SK-N-SH (cell line): ENCODE measurements around the gene MBNL2. TPM values are rescaled to one million over a fixed set of nuclear protein-coding genes. Genes with fewer than 3 reads are reported as not detected.
A peak's percentile ranks its signal among the peaks of the same experiment; 100 is the strongest.

ENCODE experiments used
- CTCF ChIA-PET: fragments of 300-600, 350-600 bp; formaldehyde crosslinking; extraction: SDS; loops from one replicate; lab custom pipeline; 2021; lab: Yijun Ruan, JAX
- POLR2A ChIA-PET: fragments of 350-600 bp; sonication (Branson Sonifier 250); formaldehyde crosslinking; extraction: SDS; loops from one replicate; lab custom pipeline; 2020; ENCODE audit warnings: antibody characterized with exemption, inconsistent platforms; lab: Yijun Ruan, JAX
- DNase-seq: peaks from one replicate; pipeline ENCODE4 v3.0.0; 2012
- H2AFZ ChIP-seq: fragments of 200-600 bp; sonication (generic); 2 replicates; pipeline ENCODE4 v1.8.1; 2016; ENCODE audit warnings: antibody characterized with exemption, mild to moderate bottlenecking, low read depth
- H3F3A ChIP-seq: fragments of 200-600 bp; sonication (generic); replicated peaks from 2 replicates; pipeline ENCODE3; 2016; ENCODE audit warnings: antibody characterized with exemption, mild to moderate bottlenecking; ENCODE audit not compliant: insufficient read depth
- H3K27ac ChIP-seq, 2 experiments: fragments of 200-500 bp in 1 of 2; fragments of 200-600 bp in 1 of 2; sonication (Bioruptor generic) in 1 of 2; sonication (generic), shearing (Covaris generic) in 1 of 2; 2 replicates each; pipeline versions ENCODE4 v1.5.1 to v1.6.1; 2014 to 2016; ENCODE audit warnings: low read depth in 2 of 2, inconsistent platforms in 1 of 2, low read length in 1 of 2, mild to moderate bottlenecking in 1 of 2, mixed read lengths in 1 of 2
- H3K27me3 ChIP-seq: fragments of 200-600 bp; sonication (generic), shearing (Covaris generic); 2 replicates; pipeline ENCODE4 v1.6.1; 2016; ENCODE audit warnings: mixed run types; ENCODE audit not compliant: insufficient read depth
- H3K36me3 ChIP-seq, 2 experiments: fragments of 200-500 bp in 1 of 2; fragments of 200-600 bp in 1 of 2; sonication (Bioruptor generic) in 1 of 2; sonication (generic) in 1 of 2; replicated peaks in 1 of 2; 2 replicates each; pipeline versions ENCODE3 to v1.5.1; 2014 to 2016; ENCODE audit warnings: low read length in 1 of 2, mild to moderate bottlenecking in 1 of 2; ENCODE audit not compliant: insufficient read depth in 2 of 2, control insufficient read depth in 1 of 2
- H3K4me1 ChIP-seq, 2 experiments: fragments of 200-500 bp in 1 of 2; fragments of 200-600 bp in 1 of 2; sonication (Bioruptor generic) in 1 of 2; sonication (generic), shearing (Covaris generic) in 1 of 2; 2 replicates each; pipeline versions ENCODE4 v1.5.1 to v1.6.1; 2014 to 2016; ENCODE audit warnings: low read depth in 1 of 2, low read length in 1 of 2, mixed run types in 1 of 2; ENCODE audit not compliant: insufficient read depth in 2 of 2, control insufficient read depth in 1 of 2
- H3K4me2 ChIP-seq: fragments of 200-600 bp; sonication (generic), shearing (Covaris generic); 2 replicates; pipeline ENCODE4 v1.6.1; 2017; ENCODE audit warnings: mixed run types
- H3K4me3 ChIP-seq, 2 experiments: fragments of 200-500 bp in 1 of 2; fragments of 200-600 bp in 1 of 2; sonication (Bioruptor generic) in 1 of 2; sonication (generic), shearing (Covaris generic) in 1 of 2; 2 replicates each; pipeline versions ENCODE4 v1.5.1 to v1.8.1; 2014 to 2016; ENCODE audit warnings: low read depth in 2 of 2, inconsistent platforms in 1 of 2, low read length in 1 of 2, mild to moderate bottlenecking in 1 of 2, mixed read lengths in 1 of 2, moderate library complexity in 1 of 2
- H3K79me2 ChIP-seq: fragments of 200-600 bp; sonication (generic); 2 replicates; pipeline ENCODE4 v1.8.1; 2017; ENCODE audit warnings: mild to moderate bottlenecking; ENCODE audit not compliant: insufficient read depth
- H3K9ac ChIP-seq: fragments of 200-600 bp; sonication (generic); 2 replicates; pipeline ENCODE4 v1.6.1; 2017; ENCODE audit warnings: mixed run types
- H3K9me2 ChIP-seq: fragments of 200-600 bp; sonication (generic); 2 replicates; pipeline ENCODE4 v1.6.1; 2017; ENCODE audit warnings: mixed run types
- H3K9me3 ChIP-seq: fragments of 200-600 bp; sonication (generic); 2 replicates; pipeline ENCODE4 v1.6.1; 2017; ENCODE audit warnings: mixed run types, mild to moderate bottlenecking, moderate library complexity
- H4K20me1 ChIP-seq: fragments of 200-600 bp; sonication (generic); 2 replicates; pipeline ENCODE4 v1.6.1; 2017; ENCODE audit warnings: mild to moderate bottlenecking, mixed run types; ENCODE audit not compliant: insufficient read depth
- CHD2 ChIP-seq: fragments of 150-350 bp; IDR thresholded peaks from 2 replicates; pipeline ENCODE4 v1.6.1; 2018; ENCODE audit warnings: low read length; ENCODE audit not compliant: partially characterized antibody
- ELF1 ChIP-seq: IDR thresholded peaks from 2 replicates; pipeline ENCODE4 v1.4.0; 2012
- EZH2phosphoT487 ChIP-seq: fragments of 200-600 bp; sonication (generic); IDR thresholded peaks from 2 replicates; pipeline ENCODE4 v1.6.1; 2017; ENCODE audit warnings: low read depth, mixed run types, mild to moderate bottlenecking, antibody characterized with exemption, moderate library complexity, borderline replicate concordance
- FOSL2 ChIP-seq: IDR thresholded peaks from 2 replicates; pipeline ENCODE4 v1.4.0; 2012; ENCODE audit warnings: low read depth, mild to moderate bottlenecking, moderate library complexity, borderline replicate concordance
- FOXJ3 ChIP-seq: sonication (generic); formaldehyde crosslinking; IDR thresholded peaks from 2 replicates; pipeline ENCODE4 v1.5.1; 2020; ENCODE audit warnings: mild to moderate bottlenecking, missing genetic modification reagents
- FOXM1 ChIP-seq: IDR thresholded peaks from 2 replicates; pipeline ENCODE4 v1.4.0; 2012; ENCODE audit warnings: low read depth, mild to moderate bottlenecking
- GABPA ChIP-seq: IDR thresholded peaks from 2 replicates; pipeline ENCODE4 v1.4.0; 2012; ENCODE audit warnings: low read depth, mild to moderate bottlenecking
- GATA2 ChIP-seq: sonication (generic); formaldehyde crosslinking; IDR thresholded peaks from 2 replicates; pipeline ENCODE4 v1.5.0; 2020; ENCODE audit warnings: mild to moderate bottlenecking, missing genetic modification reagents
- IRF3 ChIP-seq: fragments of 150-350 bp; IDR thresholded peaks from 2 replicates; pipeline ENCODE4 v1.6.1; 2016; ENCODE audit warnings: mild to moderate bottlenecking, low read depth, low read length
- JUND ChIP-seq: IDR thresholded peaks from 2 replicates; pipeline ENCODE4 v1.4.0; 2012
- MEF2A ChIP-seq: IDR thresholded peaks from 2 replicates; pipeline ENCODE4 v1.4.0; 2012; ENCODE audit warnings: low read depth, borderline replicate concordance
- RCOR1 ChIP-seq: fragments of 150-350 bp; IDR thresholded peaks from 2 replicates; pipeline ENCODE4 v1.6.1; 2017; ENCODE audit warnings: antibody characterized with exemption, low read length
- RFX5 ChIP-seq: IDR thresholded peaks from 2 replicates; pipeline ENCODE4 v1.6.1; 2012; ENCODE audit warnings: mild to moderate bottlenecking, improper control_type of control experiment, low read length
- RXRA ChIP-seq: IDR thresholded peaks from 2 replicates; pipeline ENCODE4 v1.4.0; 2012; ENCODE audit warnings: low read depth, mild to moderate bottlenecking, borderline replicate concordance
- SIN3A ChIP-seq: IDR thresholded peaks from 2 replicates; pipeline ENCODE4 v1.6.1; 2012; ENCODE audit warnings: low read depth, mild to moderate bottlenecking, low read length, moderate library complexity, borderline replicate concordance
- USF1 ChIP-seq: IDR thresholded peaks from 2 replicates; pipeline ENCODE4 v1.4.0; 2012; ENCODE audit warnings: low read depth, borderline replicate concordance
- USF2 ChIP-seq: fragments of 150-350 bp; IDR thresholded peaks from 2 replicates; pipeline ENCODE4 v1.6.1; 2017; ENCODE audit warnings: antibody characterized with exemption, low read length, low read depth, borderline replicate concordance
- YY1 ChIP-seq: IDR thresholded peaks from 2 replicates; pipeline ENCODE4 v1.4.0; 2012; ENCODE audit warnings: low read depth, mild to moderate bottlenecking
- WGBS: methylation state at CpG from one replicate; pipeline ENCODE4 v1.1.6; 2017; ENCODE audit warnings: low lambda C conversion rate; 5-methylcytosine and 5-hydroxymethylcytosine counted together
- polyA plus RNA-seq, 3 experiments: library from polyadenylated mRNA; depleted of rRNA; stranded (reverse); fragments of >200 nt; gene quantifications; 2 replicates each; pipeline ENCODE4 v1.2.3, GENCODE V29; 2012
- TF ChIP-seq, protein P1 (sequence below): fragments of 200-600 bp; sonication (generic); IDR thresholded peaks from 2 replicates; pipeline ENCODE4 v1.6.1; 2017; ENCODE audit warnings: antibody characterized with exemption, mild to moderate bottlenecking, moderate library complexity

The MBNL2 gene
- polyA plus RNA-seq, 1 of the 3 experiments (the other 2 are of a cell fraction): 24.5 TPM

- Histone ChIP-seq H3K79me2 (peaks cover 25% of the 10 kb centered on the region), H3K27me3 (no peaks in the 10 kb centered on the region), H3K4me1 (peaks cover 5 to 12% of the 10 kb centered on the region in 2 experiments; a peak in 3 of 4 replicates), H3K27ac (peak overlapping the region in 1 of 2 experiments; percentile 99; a peak in 2 of 4 replicates), H3K4me3 (peak overlapping the region in 1 of 2 experiments; percentile 87; a peak in 2 of 4 replicates), H3K9ac (no peak overlapping the region), H3K36me3 (no peaks in the 10 kb centered on the region), H3K9me3 (no peaks in the 10 kb centered on the region), H4K20me1 (peaks cover 8% of the 10 kb centered on the region; the same call in 1 of the 2 replicates), H3K4me2 (peak overlapping the region; percentile 74), H3F3A (peaks cover 3% of the 10 kb centered on the region), H2AFZ (no peak overlapping the region), H3K9me2 (no peaks in the 10 kb centered on the region)
- no peak for DNase-seq
- WGBS: 74% methylated on average over 4 of the region's 4 CpGs
- POLR2A ChIA-PET: no interaction called here
- no peak for TF ChIP-seq ELF1
- TF ChIP-seq IRF3: no peak
- no peak for TF ChIP-seq CHD2
- TF ChIP-seq, all 33 proteins: peak for 0
- CTCF ChIA-PET: interaction anchor here (0.8 to 1.4 kb wide), 6 partner anchors 24 to 473 kb away, joined by 3 read pairs; no protein-coding TSS in a partner anchor
Observed at GRCh38 chr13:97431171-97431764, 209.1 kb downstream of the MBNL2 start.

- Histone ChIP-seq H3K4me1 (peaks cover 8 to 18% of the 10 kb centered on the region in 2 experiments; a peak in 3 of 4 replicates), H3F3A (peaks cover 3% of the 10 kb centered on the region), H3K27me3 (no peaks in the 10 kb centered on the region), H3K9me2 (no peaks in the 10 kb centered on the region), H3K4me2 (peak overlapping the region; percentile 74), H3K4me3 (peak overlapping the region; percentile 76 to 87), H2AFZ (peak overlapping the region; percentile 45), H3K36me3 (peaks cover 3 to 4% of the 10 kb centered on the region in 2 experiments), H4K20me1 (peaks cover 13% of the 10 kb centered on the region; the same call in 1 of the 2 replicates), H3K9ac (peak overlapping the region; percentile 76), H3K79me2 (peaks cover 36% of the 10 kb centered on the region), H3K9me3 (no peaks in the 10 kb centered on the region), H3K27ac (peak overlapping the region; percentile 71 to 99)
- no peak for DNase-seq
- ChIA-PET POLR2A (interaction anchor here (0.6 to 1.6 kb wide), 4 partner anchors 23 to 322 kb away, joined by 3 to 4 read pairs (median 4); partner anchors contain the start of gene MBNL2), CTCF (interaction anchor here (0.6 to 2.3 kb wide), 10 partner anchors 14 to 414 kb away, joined by 3 to 11 read pairs (median 3); no protein-coding TSS in a partner anchor)
- WGBS: 4% methylated on average over 19 of the region's 19 CpGs
- no peak for TF ChIP-seq GATA2
- no peak for TF ChIP-seq FOSL2
- no peak for TF ChIP-seq EZH2phosphoT487
- TF ChIP-seq FOXJ3 (CRISPR knock-in tag): no peak
- TF ChIP-seq RFX5: no peak
- no peak for TF ChIP-seq MEF2A
- TF ChIP-seq USF2: no peak
- no peak for TF ChIP-seq FOXM1
- TF ChIP-seq USF1: no peak
- TF ChIP-seq SIN3A: peak; percentile 63; the same call in 1 of the 2 replicates
- TF ChIP-seq GABPA: no peak
- TF ChIP-seq YY1: peak; percentile 29; the same call in 1 of the 2 replicates
- 0 out of 2 replicates have a peak, but pooled peaks have one; percentile 8 for TF ChIP-seq ELF1
- TF ChIP-seq JUND: no peak
- no peak for TF ChIP-seq RXRA
- TF ChIP-seq IRF3: no peak
- TF ChIP-seq, protein P1, sequence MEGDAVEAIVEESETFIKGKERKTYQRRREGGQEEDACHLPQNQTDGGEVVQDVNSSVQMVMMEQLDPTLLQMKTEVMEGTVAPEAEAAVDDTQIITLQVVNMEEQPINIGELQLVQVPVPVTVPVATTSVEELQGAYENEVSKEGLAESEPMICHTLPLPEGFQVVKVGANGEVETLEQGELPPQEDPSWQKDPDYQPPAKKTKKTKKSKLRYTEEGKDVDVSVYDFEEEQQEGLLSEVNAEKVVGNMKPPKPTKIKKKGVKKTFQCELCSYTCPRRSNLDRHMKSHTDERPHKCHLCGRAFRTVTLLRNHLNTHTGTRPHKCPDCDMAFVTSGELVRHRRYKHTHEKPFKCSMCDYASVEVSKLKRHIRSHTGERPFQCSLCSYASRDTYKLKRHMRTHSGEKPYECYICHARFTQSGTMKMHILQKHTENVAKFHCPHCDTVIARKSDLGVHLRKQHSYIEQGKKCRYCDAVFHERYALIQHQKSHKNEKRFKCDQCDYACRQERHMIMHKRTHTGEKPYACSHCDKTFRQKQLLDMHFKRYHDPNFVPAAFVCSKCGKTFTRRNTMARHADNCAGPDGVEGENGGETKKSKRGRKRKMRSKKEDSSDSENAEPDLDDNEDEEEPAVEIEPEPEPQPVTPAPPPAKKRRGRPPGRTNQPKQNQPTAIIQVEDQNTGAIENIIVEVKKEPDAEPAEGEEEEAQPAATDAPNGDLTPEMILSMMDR: no peak
- TF ChIP-seq RCOR1: no peak
Observed at GRCh38 chr13:97432232-97432916, 210.2 kb downstream of the MBNL2 start.
